Measurements from ENCODE around the gene GHRH.

GRCh38 chr20:37209661-37210314, 51.8 kb downstream of the GHRH start:
- TF ChIP-seq HOXA7 (CRISPR knock-in tag; IDR thresholded peaks at IDR 0.05) = no peak
- TF ChIP-seq POLR2A (IDR thresholded peaks at IDR 0.05; ENCODE audit: low read length) = no peak
